Body of pancreas (tissue), 4 donors: ENCODE measurements around the gene TMEM184A. TPM values are rescaled to one million over a fixed set of nuclear protein-coding genes. Genes with fewer than 3 reads are reported as not detected.
"Not testable (repeated sequence)": the region's sequence is repeated elsewhere in the genome, so short reads cannot be mapped to it uniquely, and the experiment has no call there.

ENCODE experiments used
- ATAC-seq: fragments of 150-250 bp; one replicate; pipeline ENCODE4 v1.9.1; 2016
- DNase-seq, 4 donors: peaks; one replicate each; pipeline ENCODE4 v3.0.0-alpha.2; 2019
- H3K27ac ChIP-seq, 4 donors: fragments of 200-600 bp; sonication (generic); 1 replicate in 3 of 4; 2 replicates in 1 of 4; pipeline versions ENCODE4 v1.5.1 to v1.6.1; 2016 to 2019; ENCODE audit warnings: mild to moderate bottlenecking in 1 of 4, mixed read lengths in 1 of 4, moderate library complexity in 1 of 4
- H3K27me3 ChIP-seq, 2 donors: fragments of 200-600 bp; sonication (generic); one replicate each; pipeline ENCODE4 v1.6.0; 2016; ENCODE audit warnings: mild to moderate bottlenecking in 1 of 2
- H3K36me3 ChIP-seq, 2 donors: fragments of 200-600 bp; sonication (generic); replicated peaks in 1 of 2; 2 replicates each; pipeline ENCODE4 v1.5.1; 2016; ENCODE audit warnings: low read depth in 2 of 2; ENCODE audit not compliant: insufficient read depth in 1 of 2
- H3K4me1 ChIP-seq: fragments of 200-600 bp; sonication (generic); one replicate; pipeline ENCODE4 v1.6.0; 2016
- H3K4me3 ChIP-seq, 2 donors: fragments of 200-600 bp; sonication (generic); 1 replicate in 1 of 2; 2 replicates in 1 of 2; pipeline ENCODE4 v1.5.1; 2016 to 2019
- H3K9me3 ChIP-seq, 3 donors: fragments of 200-600 bp; sonication (generic); 1 replicate in 2 of 3; 2 replicates in 1 of 3; pipeline ENCODE4 v1.5.1; 2016
- CTCF ChIP-seq, 7 experiments: fragments of 450-650 bp in 4 of 7; fragments of 200-600 bp in 3 of 7; sonication (generic) in 3 of 7; IDR thresholded peaks; one replicate each; pipeline ENCODE4 v1.5.1; 2016 to 2019; ENCODE audit warnings: antibody characterized with exemption in 7 of 7
- POLR2A ChIP-seq, 3 donors: fragments of 450-650 bp; IDR thresholded peaks; one replicate each; pipeline ENCODE4 v1.6.1; 2016; ENCODE audit warnings: antibody characterized with exemption in 3 of 3, mild to moderate bottlenecking in 2 of 3
- WGBS, 2 donors: methylation state at CpG; one replicate each; pipeline ENCODE4 v1.1.5; 2017; 5-methylcytosine and 5-hydroxymethylcytosine counted together
- intact Hi-C: fragments of 100-400 bp; cut with DNase I; formaldehyde crosslinking; loops from one replicate; pipeline ENCODE4 v1.15.1; 2023
- total RNA-seq, 2 donors: library from RNA; depleted of rRNA; stranded (reverse); fragments of >200 nt; gene quantifications; one replicate each; pipeline ENCODE4 v1.1.0, GENCODE V29; 2016

The TMEM184A gene
- total RNA-seq, 2 donors from 2014 or later: 21.0 to 65.3 TPM

- Histone ChIP-seq H3K4me1 (no peaks in the 10 kb centered on the region), H3K27ac (no peak overlapping the region), H3K36me3 (no peaks in the 10 kb centered on the region), H3K9me3 (peaks cover 0 to 3% (median 0%) of the 10 kb centered on the region in 3 donors), H3K4me3 (no peak overlapping the region), H3K27me3 (no peaks in the 10 kb centered on the region)
- ATAC-seq (no peak), DNase-seq (no peak)
- intact Hi-C loops: no loop called here
- TF ChIP-seq POLR2A (IDR thresholded peaks at IDR 0.05) (no peak), CTCF (IDR thresholded peaks at IDR 0.05) (no peak)
- WGBS, 2 donors: 54 to 71% methylated on average over 1 to 12 of the region's 13 CpGs
Measured at GRCh38 chr7:1523208-1523607, 32.8 kb downstream of the TMEM184A start.

- Histone ChIP-seq H3K27ac (no peak overlapping the region), H3K36me3 (no peaks in the 10 kb centered on the region), H3K27me3 (no peaks in the 10 kb centered on the region), H3K4me1 (peaks cover 5% of the 10 kb centered on the region), H3K4me3 (no peak overlapping the region), H3K9me3 (peaks cover 0 to 3% (median 0%) of the 10 kb centered on the region in 3 donors)
- TF ChIP-seq POLR2A (IDR thresholded peaks at IDR 0.05): no peak
- TF ChIP-seq CTCF (IDR thresholded peaks at IDR 0.05): no peak
- ATAC-seq: no peak
- no peak for DNase-seq
- 77 to 89% methylated on average over 11 of the region's 11 CpGs for WGBS, 2 donors
- intact Hi-C loops: no loop called here
Measured at GRCh38 chr7:1521456-1521855, 34.5 kb downstream of the TMEM184A start.

GRCh38 chr7:1520539-1521234 is 35.3 kb downstream of the TMEM184A start:
- intact Hi-C loops: no loop called here
- TF ChIP-seq POLR2A (IDR thresholded peaks at IDR 0.05) (no peak), CTCF (IDR thresholded peaks at IDR 0.05) (no peak)
- no peak for ATAC-seq
- no peaks in the 10 kb centered on the region for H3K36me3 ChIP-seq
- 78 to 80% methylated on average over 26 to 27 of the region's 27 CpGs for WGBS, 2 donors
- peak in 1 of 4 donors; percentile 11 for DNase-seq
- no peaks in the 10 kb centered on the region for H3K27me3 ChIP-seq
- no peak overlapping the region for H3K4me3 ChIP-seq
- H3K9me3 ChIP-seq: peaks cover 0 to 3% (median 0%) of the 10 kb centered on the region in 3 donors
- H3K4me1 ChIP-seq: peaks cover 7% of the 10 kb centered on the region
- no peak overlapping the region for H3K27ac ChIP-seq

GRCh38 chr7:1519322-1519922 is 36.6 kb downstream of the TMEM184A start:
- ATAC-seq, intact Hi-C loops, DNase-seq, H3K27me3 ChIP-seq, H3K36me3 ChIP-seq, H3K4me3 ChIP-seq, H3K9me3 ChIP-seq, H3K4me1 ChIP-seq, H3K27ac ChIP-seq: not testable (repeated sequence)
- 89 to 92% methylated on average over 12 of the region's 12 CpGs for WGBS, 2 donors

- peak; percentile 61 for ATAC-seq
- peaks cover 0 to 3% (median 0%) of the 10 kb centered on the region in 3 donors for H3K9me3 ChIP-seq
- no peak overlapping the region for H3K4me3 ChIP-seq
- WGBS, 2 donors: 57 to 59% methylated on average over 16 to 18 of the region's 18 CpGs
- H3K4me1 ChIP-seq: peaks cover 7% of the 10 kb centered on the region
- intact Hi-C loops: no loop called here
- DNase-seq: peak in 2 of 4 donors; percentile 25 to 59
- H3K27me3 ChIP-seq: no peaks in the 10 kb centered on the region
- no peak overlapping the region for H3K27ac ChIP-seq
- H3K36me3 ChIP-seq: no peaks in the 10 kb centered on the region
- TF ChIP-seq CTCF (IDR thresholded peaks at IDR 0.05) (no peak), POLR2A (IDR thresholded peaks at IDR 0.05) (no peak)
Measured at GRCh38 chr7:1516586-1517251, 39.3 kb downstream of the TMEM184A start.

GRCh38 chr7:1515509-1515967 is 40.5 kb downstream of the TMEM184A start:
- ATAC-seq, DNase-seq: not testable (repeated sequence)

More at GRCh38 chr7:1515509-1515967, 40.5 kb downstream of the TMEM184A start:
- H3K36me3 ChIP-seq, H3K27ac ChIP-seq, H3K27me3 ChIP-seq, H3K9me3 ChIP-seq, H3K4me1 ChIP-seq, intact Hi-C loops, H3K4me3 ChIP-seq: not testable (repeated sequence)
- WGBS, 2 donors: 72 to 75% methylated on average over 16 to 17 of the region's 17 CpGs
